H9 (cell line): ENCODE data around the gene FSTL4. TPM values are rescaled to one million over a fixed set of nuclear protein-coding genes. Genes with fewer than 3 reads are reported as not detected.
A peak's percentile ranks its signal among the peaks of the same experiment; 100 is the strongest.

Experiments used
- DNase-seq: peaks from one replicate; pipeline ENCODE4 v3.0.0-alpha.2; 2017
- H2AFZ ChIP-seq: one replicate; pipeline ENCODE4 v1.6.1; 2013; ENCODE audit warnings: mild to moderate bottlenecking, low read length, control low read depth, moderate library complexity
- H2AK5ac ChIP-seq: 2 replicates; pipeline ENCODE4 v1.6.1; 2013; ENCODE audit warnings: low read length, control low read depth, mixed read lengths; ENCODE audit not compliant: insufficient read length
- H2BK120ac ChIP-seq: one replicate; pipeline ENCODE4 v1.6.1; 2013; ENCODE audit warnings: low read depth, mild to moderate bottlenecking, low read length, control low read depth, inconsistent platforms; ENCODE audit not compliant: poor library complexity, severe bottlenecking
- H2BK12ac ChIP-seq: 2 replicates; pipeline ENCODE4 v1.6.1; 2013; ENCODE audit warnings: low read length, control low read depth, mixed read lengths, low read depth; ENCODE audit not compliant: insufficient read length
- H2BK15ac ChIP-seq: 2 replicates; pipeline ENCODE4 v1.6.1; 2013; ENCODE audit warnings: low read depth, low read length, control low read depth
- H2BK20ac ChIP-seq: one replicate; pipeline ENCODE4 v1.6.1; 2013; ENCODE audit warnings: low read depth, mild to moderate bottlenecking, low read length, control low read depth, inconsistent platforms; ENCODE audit not compliant: poor library complexity, severe bottlenecking
- H2BK5ac ChIP-seq: 2 replicates; pipeline ENCODE4 v1.6.1; 2013; ENCODE audit warnings: low read length, control low read depth, mixed read lengths; ENCODE audit not compliant: insufficient read length
- H3K14ac ChIP-seq: 2 replicates; pipeline ENCODE4 v1.6.1; 2013; ENCODE audit warnings: low read length, control low read depth; ENCODE audit not compliant: insufficient read depth
- H3K18ac ChIP-seq: 2 replicates; pipeline ENCODE4 v1.6.1; 2013; ENCODE audit warnings: low read depth, mild to moderate bottlenecking, mixed read lengths, low read length, control low read depth; ENCODE audit not compliant: insufficient read length
- H3K23ac ChIP-seq: 2 replicates; pipeline ENCODE4 v1.6.1; 2013; ENCODE audit warnings: low read length, control low read depth, mixed read lengths, low read depth; ENCODE audit not compliant: insufficient read length
- H3K23me2 ChIP-seq: 2 replicates; pipeline ENCODE4 v1.6.1; 2013; ENCODE audit warnings: low read depth, mild to moderate bottlenecking, mixed read lengths, low read length, control low read depth; ENCODE audit not compliant: insufficient read length, poor library complexity, severe bottlenecking
- H3K27ac ChIP-seq: 2 replicates; pipeline ENCODE4 v1.5.1; 2013; ENCODE audit warnings: low read length, control low read depth, mixed read lengths, low read depth; ENCODE audit not compliant: insufficient read length
- H3K27me3 ChIP-seq: 2 replicates; pipeline ENCODE4 v1.6.1; 2013; ENCODE audit warnings: low read length, control low read depth, inconsistent platforms; ENCODE audit not compliant: insufficient read depth
- H3K4ac ChIP-seq: 2 replicates; pipeline ENCODE4 v1.6.1; 2013; ENCODE audit warnings: low read depth, mild to moderate bottlenecking, control low read depth, inconsistent platforms, low read length, moderate library complexity
- H3K4me1 ChIP-seq: 2 replicates; pipeline ENCODE4 v1.6.1; 2013; ENCODE audit warnings: low read length, control low read depth, inconsistent platforms; ENCODE audit not compliant: insufficient read depth
- H3K4me2 ChIP-seq: 2 replicates; pipeline ENCODE4 v1.6.1; 2013; ENCODE audit warnings: low read length, control low read depth, mixed read lengths; ENCODE audit not compliant: insufficient read length, insufficient read depth
- H3K56ac ChIP-seq: 2 replicates; pipeline ENCODE4 v1.6.1; 2013; ENCODE audit warnings: low read depth, mild to moderate bottlenecking, mixed read lengths, low read length, control low read depth; ENCODE audit not compliant: insufficient read length
- H3K79me1 ChIP-seq: 2 replicates; pipeline ENCODE4 v1.6.1; 2013; ENCODE audit warnings: low read depth, mild to moderate bottlenecking, moderate library complexity, low read length, control low read depth, inconsistent platforms; ENCODE audit not compliant: insufficient read depth, poor library complexity, severe bottlenecking
- H3K79me2 ChIP-seq: 2 replicates; pipeline ENCODE4 v1.6.1; 2013; ENCODE audit warnings: low read length, control low read depth, inconsistent platforms; ENCODE audit not compliant: insufficient read depth
- H3K9ac ChIP-seq: 2 replicates; pipeline ENCODE4 v1.6.1; 2013; ENCODE audit warnings: low read length, control low read depth, mixed read lengths; ENCODE audit not compliant: insufficient read length; ENCODE audit errors: extremely low read depth
- H3K9me3 ChIP-seq: one replicate; pipeline ENCODE4 v1.6.1; 2013; ENCODE audit warnings: low read depth, low read length, inconsistent platforms; ENCODE audit not compliant: control insufficient read depth
- H3T11ph ChIP-seq: one replicate; pipeline ENCODE4 v1.6.1; 2013; ENCODE audit warnings: mild to moderate bottlenecking, low read length, control low read depth, inconsistent platforms
- H4K20me1 ChIP-seq: one replicate; pipeline ENCODE4 v1.6.1; 2013; ENCODE audit not compliant: control insufficient read depth, insufficient read length, insufficient read depth
- H4K5ac ChIP-seq: 2 replicates; pipeline ENCODE4 v1.6.1; 2013; ENCODE audit warnings: low read depth, mild to moderate bottlenecking, mixed read lengths, low read length, control low read depth; ENCODE audit not compliant: insufficient read length
- H4K8ac ChIP-seq: replicated peaks from 2 replicates; pipeline ENCODE4 v1.6.1; 2013; ENCODE audit warnings: low read length, control low read depth, mixed read lengths, low read depth; ENCODE audit not compliant: insufficient read length
- H4K91ac ChIP-seq: 2 replicates; pipeline ENCODE4 v1.6.1; 2013; ENCODE audit warnings: low read depth, mild to moderate bottlenecking, moderate library complexity, mixed read lengths, low read length, control low read depth; ENCODE audit not compliant: insufficient read length
- H3K27ac Mint-ChIP-seq, 3 experiments: 2 replicates in 2 of 3; 3 replicates in 1 of 3; pipeline ENCODE4 v1.8.0; 2020 to 2021; ENCODE audit warnings: mixed read lengths in 3 of 3, mild to moderate bottlenecking in 1 of 3, moderate library complexity in 1 of 3
- H3K27me3 Mint-ChIP-seq: 2 replicates; pipeline ENCODE4 v1.8.0; 2021; ENCODE audit warnings: low read depth, mild to moderate bottlenecking, moderate library complexity, mixed read lengths
- H3K36me3 Mint-ChIP-seq, 3 experiments: 2 replicates in 2 of 3; 3 replicates in 1 of 3; pipeline ENCODE4 v1.8.0; 2020 to 2021; ENCODE audit warnings: low read depth in 3 of 3, mixed read lengths in 3 of 3; ENCODE audit not compliant: insufficient read depth in 1 of 3
- H3K4me1 Mint-ChIP-seq, 2 experiments: 2 replicates each; pipeline ENCODE4 v1.8.0; 2020; ENCODE audit warnings: mixed read lengths in 2 of 2
- H3K4me3 Mint-ChIP-seq, 2 experiments: 2 replicates in 1 of 2; 3 replicates in 1 of 2; pipeline ENCODE4 v1.8.0; 2020 to 2021; ENCODE audit warnings: mild to moderate bottlenecking in 2 of 2, mixed read lengths in 2 of 2, moderate library complexity in 1 of 2
- H3K9me3 Mint-ChIP-seq, 2 experiments: 2 replicates in 1 of 2; 3 replicates in 1 of 2; pipeline ENCODE4 v1.8.0; 2020; ENCODE audit warnings: mild to moderate bottlenecking in 2 of 2, mixed read lengths in 2 of 2, moderate library complexity in 1 of 2
- WGBS: extraction: QIAGEN DNeasy Blood & Tissue Kit; methylation state at CpG from one replicate; pipeline ENCODE4 v1.1.7; 2013; ENCODE audit warnings: missing lambda C conversion rate, low lambda C conversion rate, mixed read lengths; ENCODE audit not compliant: insufficient read length; ENCODE audit errors: extremely low coverage; 5-methylcytosine and 5-hydroxymethylcytosine counted together
- total RNA-seq: library from RNA; stranded (reverse); gene quantifications from 2 replicates; pipeline ENCODE4 v1.2.1, GENCODE V29; 2021
- TF ChIP-seq, protein P1 (sequence below): fragments of 200-600 bp; sonication (generic); conservative IDR thresholded peaks from 3 replicates; pipeline ENCODE4 v1.8.0; 2021; ENCODE audit warnings: antibody characterized with exemption, mild to moderate bottlenecking

The FSTL4 gene
- total RNA-seq, 1 experiment from 2014 or later = 5.7 TPM

DNA sequence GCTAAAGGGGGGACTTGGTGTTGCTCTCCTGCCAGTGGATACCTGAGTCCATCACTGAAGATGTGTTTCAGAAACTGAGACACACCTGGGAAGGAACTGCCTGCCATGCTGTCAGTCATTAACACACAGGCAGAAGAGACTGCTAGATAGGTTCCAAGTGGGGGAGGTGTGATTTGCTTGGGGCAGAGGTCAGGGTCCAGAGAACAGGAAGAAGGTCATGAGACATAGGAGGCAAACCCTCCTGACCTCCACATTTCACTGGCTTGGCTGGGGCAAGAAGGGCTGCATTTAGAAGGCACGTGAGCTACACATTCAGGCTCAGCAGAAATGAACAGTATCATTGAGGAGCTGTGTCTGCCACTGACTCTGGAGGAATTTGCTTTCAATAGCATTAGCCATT lies 344.7 kb downstream of the FSTL4 start:
- Mint-ChIP-seq H3K4me3 (no peak overlapping the region), H3K9me3 (no peaks in the 10 kb centered on the region), H3K36me3 (no peaks in the 10 kb centered on the region), H3K27me3 (no peaks in the 10 kb centered on the region; the same call in 1 of the 2 replicates), H3K27ac (peak overlapping the region in 1 of 3 experiments; percentile 20; a peak in 2 of 7 replicates), H3K4me1 (peaks cover under 1 to 3% of the 10 kb centered on the region in 2 experiments; a peak in 3 of 4 replicates)
- Histone ChIP-seq H3K79me1 (no peaks in the 10 kb centered on the region), H3T11ph (no peak overlapping the region), H3K56ac (no peak overlapping the region), H2BK20ac (no peak overlapping the region), H2BK12ac (no peak overlapping the region), H2BK5ac (no peak overlapping the region), H3K23ac (no peak overlapping the region), H3K14ac (no peak overlapping the region; the same call in 1 of the 2 replicates), H2AK5ac (no peak overlapping the region), H3K4ac (no peak overlapping the region), H3K27ac (no peak overlapping the region), H4K8ac (no peak overlapping the region), H4K91ac (no peak overlapping the region), H3K4me2 (no peak overlapping the region), H2BK120ac (no peak overlapping the region), H3K27me3 (no peaks in the 10 kb centered on the region), H3K79me2 (no peaks in the 10 kb centered on the region), H3K9me3 (no peaks in the 10 kb centered on the region), H2BK15ac (no peak overlapping the region), H3K18ac (no peak overlapping the region), H3K4me1 (no peaks in the 10 kb centered on the region), H4K5ac (no peak overlapping the region), H3K23me2 (no peaks in the 10 kb centered on the region), H2AFZ (no peak overlapping the region), H3K9ac (no peak overlapping the region), H4K20me1 (no peaks in the 10 kb centered on the region)
- TF ChIP-seq, protein P1, sequence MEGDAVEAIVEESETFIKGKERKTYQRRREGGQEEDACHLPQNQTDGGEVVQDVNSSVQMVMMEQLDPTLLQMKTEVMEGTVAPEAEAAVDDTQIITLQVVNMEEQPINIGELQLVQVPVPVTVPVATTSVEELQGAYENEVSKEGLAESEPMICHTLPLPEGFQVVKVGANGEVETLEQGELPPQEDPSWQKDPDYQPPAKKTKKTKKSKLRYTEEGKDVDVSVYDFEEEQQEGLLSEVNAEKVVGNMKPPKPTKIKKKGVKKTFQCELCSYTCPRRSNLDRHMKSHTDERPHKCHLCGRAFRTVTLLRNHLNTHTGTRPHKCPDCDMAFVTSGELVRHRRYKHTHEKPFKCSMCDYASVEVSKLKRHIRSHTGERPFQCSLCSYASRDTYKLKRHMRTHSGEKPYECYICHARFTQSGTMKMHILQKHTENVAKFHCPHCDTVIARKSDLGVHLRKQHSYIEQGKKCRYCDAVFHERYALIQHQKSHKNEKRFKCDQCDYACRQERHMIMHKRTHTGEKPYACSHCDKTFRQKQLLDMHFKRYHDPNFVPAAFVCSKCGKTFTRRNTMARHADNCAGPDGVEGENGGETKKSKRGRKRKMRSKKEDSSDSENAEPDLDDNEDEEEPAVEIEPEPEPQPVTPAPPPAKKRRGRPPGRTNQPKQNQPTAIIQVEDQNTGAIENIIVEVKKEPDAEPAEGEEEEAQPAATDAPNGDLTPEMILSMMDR = no peak
- no CpG with 5 or more reads among the region's 1 CpG for whole genome bisulfite sequencing
- DNase-seq = no peak
